GM18868 (cell line): ENCODE results near the gene SPRYD7.
"Not testable (repeated sequence)": the region's sequence is repeated elsewhere in the genome, so short reads cannot be mapped to it uniquely, and the experiment has no call there.

Experiments
- ATAC-seq: cut with Tn5 transposase; IDR thresholded peaks from one replicate; pipeline ENCODE4 v1.9.1; 2021; ENCODE audit warnings: mild to moderate bottlenecking, moderate library complexity; ENCODE audit not compliant: unreplicated experiment

The SPRYD7 gene

GRCh38 chr13:49936075-49936967 is at the start of gene SPRYD7:
Gene SPRYD7 (minus strand): TSS chr13:49936340. CDS start chr13:49936235, 105 bp downstream.
- ATAC-seq: peak; percentile 97

- no peak for ATAC-seq
Measured at GRCh38 chr13:49985129-49985528, 49.0 kb upstream of the SPRYD7 start.

- no peak for ATAC-seq
Measured at GRCh38 chr13:49980266-49980665, 44.1 kb upstream of the SPRYD7 start.

- ATAC-seq: no peak
Measured at GRCh38 chr13:49977992-49978391, 41.9 kb upstream of the SPRYD7 start.

- peak; percentile 76 for ATAC-seq
Measured at GRCh38 chr13:49976314-49977258, 40.4 kb upstream of the SPRYD7 start.

- no peak for ATAC-seq
Measured at GRCh38 chr13:49975826-49976225, 39.7 kb upstream of the SPRYD7 start.

GRCh38 chr13:49972709-49973108 is 36.6 kb upstream of the SPRYD7 start:
- no peak for ATAC-seq

- ATAC-seq: no peak
Measured at GRCh38 chr13:49967456-49967855, 31.3 kb upstream of the SPRYD7 start.

- no peak for ATAC-seq
Measured at GRCh38 chr13:49958321-49958720, 22.2 kb upstream of the SPRYD7 start.

GRCh38 chr13:49956131-49956530 is 20.0 kb upstream of the SPRYD7 start:
- no peak for ATAC-seq

GRCh38 chr13:49954674-49955455 is 18.7 kb upstream of the SPRYD7 start:
- ATAC-seq: no peak

GRCh38 chr13:49953560-49953959 is 17.4 kb upstream of the SPRYD7 start:
- no peak for ATAC-seq

GRCh38 chr13:49951754-49952535 is 15.8 kb upstream of the SPRYD7 start:
- no peak for ATAC-seq

GRCh38 chr13:49948777-49949270 is 12.7 kb upstream of the SPRYD7 start:
- ATAC-seq: not testable (repeated sequence)

GRCh38 chr13:49939321-49939720 is 3.2 kb upstream of the SPRYD7 start:
- no peak for ATAC-seq

GRCh38 chr13:49938921-49939320 is 2.8 kb upstream of the SPRYD7 start:
- no peak for ATAC-seq

GRCh38 chr13:49938314-49938713 is 2.2 kb upstream of the SPRYD7 start:
- ATAC-seq: no peak

GRCh38 chr13:49936968-49937273 is 781 bp upstream of the SPRYD7 start:
- ATAC-seq: no peak

GRCh38 chr13:49935171-49936074 is 717 bp downstream of the SPRYD7 start:
- ATAC-seq: peak; percentile 15
